ENCODE data around the gene NUCB2. TPM values are rescaled to one million over a fixed set of nuclear protein-coding genes. Genes with fewer than 3 reads are reported as not detected.

Gene NUCB2
- total and polyA plus RNA-seq, 10 of the 15 experiments (the other 5 are each of a cell fraction or from before 2014, with no cell fraction given), result 16.0 to 74.1 (median 52.1) TPM

GRCh38 chr11:17287058-17287457 lies 10.5 kb downstream of the NUCB2 start:
- intact Hi-C loops (cut with micrococcal nuclease; ENCODE audit: unreplicated experiment), result no loop called here
- SMC1A ChIA-PET (ENCODE audit: uncharacterized antibody, unreplicated experiment), result no interaction called here
- no peaks in the 10 kb centered on the region for H3K27me3 ChIP-seq (replicated peaks in 1 of 2; ENCODE audit: control insufficient read depth in 2 of 2, insufficient read depth in 2 of 2, low read length in 1 of 2)
- FAIRE-seq, result no peak
- no peak overlapping the region for H3K4me3 ChIP-seq
- RAD21 ChIA-PET (ENCODE audit: unreplicated experiment), result no interaction called here
- no peak for ATAC-seq
- no TSS peak for BruUV-seq (replicated peaks)
- H2AFZ ChIP-seq (ENCODE audit: control insufficient read depth, low read depth, low read length), result no peak overlapping the region
- CTCF ChIA-PET, result interaction anchor here (0.7 kb wide), 1 partner anchor 22 kb away, joined by 4 read pairs; no protein-coding TSS in a partner anchor
- POLR2A ChIA-PET, result interaction anchor here (0.7 kb wide), 1 partner anchor 286 kb away, joined by 3 read pairs; no protein-coding TSS in a partner anchor
- no peaks in the 10 kb centered on the region for H3K36me3 ChIP-seq (ENCODE audit: control insufficient read depth in 2 of 2, insufficient read depth in 2 of 2, low read length in 1 of 2)
- H3K9ac ChIP-seq (ENCODE audit: control insufficient read depth, insufficient read depth, low read length), result no peak overlapping the region
- H3K27ac ChIP-seq (ENCODE audit: control insufficient read depth, insufficient read depth), result no peak overlapping the region
- H3K9me3 ChIP-seq (replicated peaks; ENCODE audit: control insufficient read depth, insufficient read depth, low read length), result no peaks in the 10 kb centered on the region
- no peaks in the 10 kb centered on the region for H3K79me2 ChIP-seq (ENCODE audit: control insufficient read depth, insufficient read depth, low read length)
- no peaks in the 10 kb centered on the region for H3K4me1 ChIP-seq (ENCODE audit: control insufficient read depth, insufficient read depth, low read length)
- in situ Hi-C loops (cut with MboI), result no loop called here
- WGBS (ENCODE audit: insufficient coverage, insufficient replicate concordance, low lambda C conversion rate, missing lambda C conversion rate), result 95% methylated on average over 4 of the region's 4 CpGs
- no peaks in the 10 kb centered on the region for H4K20me1 ChIP-seq (ENCODE audit: control insufficient read depth, insufficient read depth)
- no peak for DNase-seq (ENCODE audit: low read depth, low spot score)
- TF ChIP-seq RAD51 (IDR thresholded peaks at IDR 0.05), result no peak
- TF ChIP-seq ZNF274 (IDR thresholded peaks at IDR 0.05; ENCODE audit: insufficient read depth, insufficient read length), result no peak
- TF ChIP-seq ATF7 (IDR thresholded peaks at IDR 0.05; ENCODE audit: low read depth), result no peak
- TF ChIP-seq CHD1 (IDR thresholded peaks at IDR 0.05; ENCODE audit: low read depth, low read length), result no peak
- TF ChIP-seq SRF (IDR thresholded peaks at IDR 0.05; ENCODE audit: low read depth in 2 of 2, low read length in 2 of 2), result no peak
- no peak for TF ChIP-seq CUX1 (IDR thresholded peaks at IDR 0.05; ENCODE audit: insufficient replicate concordance, low read depth, low read length)
- TF ChIP-seq BRCA1 (IDR thresholded peaks at IDR 0.05; ENCODE audit: low read depth, low read length), result no peak
- no peak for TF ChIP-seq POLR2A (IDR thresholded peaks at IDR 0.05; ENCODE audit: low read depth, low read length)
- TF ChIP-seq MTA2 (IDR thresholded peaks at IDR 0.05; ENCODE audit: low read depth), result no peak
- TF ChIP-seq IKZF1 (conservative IDR thresholded peaks at IDR 0.05), result no peak
- TF ChIP-seq TAF1 (IDR thresholded peaks at IDR 0.05; ENCODE audit: borderline replicate concordance, low read depth, low read length), result no peak
- TF ChIP-seq POU2F2 (IDR thresholded peaks at IDR 0.05; ENCODE audit: borderline replicate concordance, low read depth, low read length), result no peak
- no peak for TF ChIP-seq BHLHE40 (IDR thresholded peaks at IDR 0.05; ENCODE audit: borderline replicate concordance in 1 of 2, low read depth in 2 of 2, low read length in 1 of 2)
- no peak for TF ChIP-seq SP1 (IDR thresholded peaks at IDR 0.05; ENCODE audit: low read depth, low read length)
- no peak for TF ChIP-seq EED (IDR thresholded peaks at IDR 0.05; ENCODE audit: low read depth)
- no peak overlapping the region for H3K4me2 ChIP-seq (ENCODE audit: control insufficient read depth, insufficient read depth)

Data from GM12878 (cell line).